Astrocyte (in vitro differentiated cells and primary cell): ENCODE results near the gene TAMALIN.

Experiments used
- EZH2 ChIP-seq: IDR thresholded peaks from 2 replicates; pipeline ENCODE4 v1.6.1; 2012; ENCODE audit warnings: mild to moderate bottlenecking, low read length, inconsistent platforms; ENCODE audit not compliant: insufficient read depth
- TF ChIP-seq, protein P1 (sequence below): IDR thresholded peaks from 2 replicates; pipeline ENCODE4 v1.5.1; 2011; ENCODE audit warnings: low read depth, mild to moderate bottlenecking, inconsistent platforms, low read length, moderate library complexity; ENCODE audit not compliant: insufficient read depth

DNA sequence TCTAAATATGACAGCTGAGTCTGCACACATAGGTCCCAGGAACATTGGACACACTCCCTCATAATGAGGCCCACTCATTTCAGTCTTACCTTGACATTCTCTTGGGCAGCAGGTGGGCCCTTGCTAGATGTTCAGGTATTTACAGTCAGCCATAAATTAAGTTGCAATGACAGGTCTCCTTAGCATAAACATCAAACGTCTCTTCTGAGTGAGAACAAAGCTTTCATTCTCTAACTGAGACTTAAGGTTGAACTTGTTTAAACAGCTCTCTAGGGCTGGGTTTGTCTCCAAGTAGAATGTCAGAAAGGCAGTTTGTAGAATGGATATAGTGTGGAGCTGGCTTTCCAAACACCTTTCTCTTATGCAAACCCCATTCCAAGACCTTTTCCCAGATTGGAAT is 44.9 kb upstream of the TAMALIN start:
- TF ChIP-seq, protein P1, sequence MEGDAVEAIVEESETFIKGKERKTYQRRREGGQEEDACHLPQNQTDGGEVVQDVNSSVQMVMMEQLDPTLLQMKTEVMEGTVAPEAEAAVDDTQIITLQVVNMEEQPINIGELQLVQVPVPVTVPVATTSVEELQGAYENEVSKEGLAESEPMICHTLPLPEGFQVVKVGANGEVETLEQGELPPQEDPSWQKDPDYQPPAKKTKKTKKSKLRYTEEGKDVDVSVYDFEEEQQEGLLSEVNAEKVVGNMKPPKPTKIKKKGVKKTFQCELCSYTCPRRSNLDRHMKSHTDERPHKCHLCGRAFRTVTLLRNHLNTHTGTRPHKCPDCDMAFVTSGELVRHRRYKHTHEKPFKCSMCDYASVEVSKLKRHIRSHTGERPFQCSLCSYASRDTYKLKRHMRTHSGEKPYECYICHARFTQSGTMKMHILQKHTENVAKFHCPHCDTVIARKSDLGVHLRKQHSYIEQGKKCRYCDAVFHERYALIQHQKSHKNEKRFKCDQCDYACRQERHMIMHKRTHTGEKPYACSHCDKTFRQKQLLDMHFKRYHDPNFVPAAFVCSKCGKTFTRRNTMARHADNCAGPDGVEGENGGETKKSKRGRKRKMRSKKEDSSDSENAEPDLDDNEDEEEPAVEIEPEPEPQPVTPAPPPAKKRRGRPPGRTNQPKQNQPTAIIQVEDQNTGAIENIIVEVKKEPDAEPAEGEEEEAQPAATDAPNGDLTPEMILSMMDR: no peak
- TF ChIP-seq EZH2: no peak
